ENCODE measurements around the gene CNTNAP2.
"Not testable (repeated sequence)": the region's sequence is repeated elsewhere in the genome, so short reads cannot be mapped to it uniquely, and the experiment has no call there.

CNTNAP2 gene

DNA sequence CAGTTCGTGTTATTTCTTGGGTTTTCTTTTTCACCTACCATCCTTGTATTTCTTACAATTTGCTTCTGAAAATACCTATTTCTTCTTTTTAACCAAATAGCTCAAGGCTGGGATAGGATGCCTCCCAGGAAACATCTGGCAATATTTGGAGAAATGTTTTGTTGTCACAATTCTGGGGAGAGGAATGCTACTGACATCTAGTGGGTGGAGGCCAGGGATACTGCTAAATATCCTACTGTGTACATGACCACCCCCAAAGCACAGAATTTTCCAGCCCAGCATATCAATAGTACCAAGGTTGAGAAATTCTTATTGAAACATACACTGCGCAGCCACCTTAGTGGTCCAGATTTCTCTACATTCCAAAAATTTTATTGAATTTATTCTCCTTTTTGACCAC is 55.5 kb downstream of the CNTNAP2 start:
- no peak for DNase-seq

DNA sequence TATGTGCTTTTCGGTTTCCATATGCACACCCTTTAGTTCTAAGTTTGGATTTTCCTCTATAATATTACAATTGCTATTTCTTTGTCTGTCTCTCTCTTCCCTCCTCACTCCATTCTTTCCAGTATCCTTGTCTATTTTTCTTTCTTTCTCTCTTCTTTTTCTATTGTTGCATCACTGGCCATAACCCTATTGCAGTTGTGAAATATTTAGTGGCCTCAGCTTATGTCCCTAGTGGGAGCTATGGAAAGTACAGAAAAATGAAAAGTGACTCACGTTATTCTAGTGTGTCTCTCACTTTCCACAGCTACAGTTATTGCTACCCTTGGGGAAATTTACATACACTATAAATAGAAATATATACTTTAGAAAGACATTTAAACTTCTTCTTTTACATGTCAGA is 59.1 kb downstream of the CNTNAP2 start:
- no peak for DNase-seq

DNA sequence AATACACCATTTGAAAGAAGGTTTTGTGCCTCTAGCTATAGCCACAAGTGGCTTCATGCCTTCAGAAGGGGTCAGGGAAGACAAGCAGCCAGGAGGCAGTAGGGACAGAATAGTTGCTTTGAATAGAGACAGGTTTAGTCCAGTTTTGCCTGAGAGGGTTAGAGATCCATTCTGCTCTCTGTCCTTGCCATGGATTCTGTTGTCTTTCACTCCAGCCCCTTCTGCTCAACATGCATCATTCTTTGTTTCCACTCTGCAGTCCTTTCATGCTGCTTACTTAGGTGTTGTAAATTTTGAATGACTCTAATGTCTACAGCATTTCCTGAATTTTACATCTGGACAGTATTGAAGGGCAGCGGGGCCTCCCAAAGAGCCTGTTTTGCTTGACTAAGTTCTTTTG is 60.3 kb downstream of the CNTNAP2 start:
- no peak for DNase-seq

DNA sequence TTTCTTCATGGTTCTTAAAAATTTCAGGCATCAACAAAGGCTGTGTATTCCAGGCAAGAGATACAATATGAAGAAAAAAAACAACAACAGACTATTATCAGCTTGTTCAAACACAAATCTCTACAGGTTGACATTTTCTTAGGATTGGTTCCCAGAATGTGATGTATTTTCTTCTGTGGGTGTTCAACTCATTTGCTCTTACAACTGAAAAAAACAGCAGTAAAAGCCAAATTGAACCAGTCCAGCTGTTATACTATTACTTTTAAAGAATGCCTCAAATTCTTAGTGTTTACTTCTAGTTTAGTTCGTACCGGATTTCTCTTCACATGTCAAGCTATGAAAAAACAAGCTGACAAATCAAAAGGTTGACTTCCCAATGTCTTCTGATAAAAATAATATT is 60.7 kb downstream of the CNTNAP2 start:
- no peak for DNase-seq

DNA sequence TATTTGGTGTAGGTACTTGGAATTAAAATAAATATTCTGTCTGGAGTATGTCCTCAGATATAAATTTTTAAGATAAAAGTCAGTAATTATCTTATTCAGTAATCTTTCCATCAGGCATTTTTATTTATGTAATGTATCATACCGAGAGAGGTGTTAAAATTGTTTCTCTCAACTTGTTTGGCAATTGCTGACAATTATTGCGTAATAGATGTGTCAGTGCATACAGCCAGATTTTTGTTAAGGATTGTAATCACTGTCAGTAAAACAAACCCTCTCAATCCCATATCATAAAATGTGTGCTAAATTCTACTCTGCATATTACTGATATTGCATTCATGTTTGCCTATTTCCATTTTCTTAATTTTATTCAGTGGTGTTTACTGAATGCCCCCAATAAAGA is 69.2 kb downstream of the CNTNAP2 start:
- DNase-seq, result no peak

DNA sequence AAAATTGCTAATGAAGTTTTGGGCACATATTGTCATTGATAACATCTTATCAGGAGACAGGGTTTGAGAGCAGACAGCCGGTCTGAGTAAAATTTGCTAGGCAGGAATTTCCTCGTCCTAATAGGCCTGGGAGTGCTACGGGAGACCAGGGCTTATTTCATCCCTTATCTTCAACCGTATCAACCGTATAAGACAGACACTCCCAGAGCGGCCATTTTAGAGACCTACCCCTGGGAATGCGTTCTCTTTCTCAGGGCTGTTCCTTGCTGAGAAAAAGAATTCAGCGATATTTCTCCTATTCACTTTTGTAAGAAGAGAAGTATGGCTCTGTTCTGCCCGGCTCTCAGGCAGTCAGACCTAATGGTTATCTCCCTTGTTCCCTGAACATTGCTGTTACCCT is 74.8 kb downstream of the CNTNAP2 start:
- not testable (repeated sequence) for DNase-seq

DNA sequence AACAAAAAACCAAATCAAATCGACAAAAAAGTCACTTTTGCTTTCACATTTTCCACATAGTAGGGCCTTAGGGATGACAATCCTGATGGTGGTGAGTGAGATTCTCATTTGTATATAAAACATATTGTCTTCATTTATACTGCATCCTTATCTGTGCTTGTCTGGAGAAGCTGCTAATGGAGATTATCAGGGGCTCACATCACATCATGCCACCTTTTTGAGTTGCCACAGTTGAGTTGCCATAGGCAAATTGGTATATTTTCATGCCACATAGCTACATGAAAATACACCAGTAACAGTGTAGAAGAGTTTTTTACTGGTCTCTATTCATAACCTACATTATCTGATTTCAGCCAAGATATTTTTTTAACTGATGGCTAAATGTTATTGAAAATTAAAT is 85.3 kb downstream of the CNTNAP2 start:
- no peak for DNase-seq

DNA sequence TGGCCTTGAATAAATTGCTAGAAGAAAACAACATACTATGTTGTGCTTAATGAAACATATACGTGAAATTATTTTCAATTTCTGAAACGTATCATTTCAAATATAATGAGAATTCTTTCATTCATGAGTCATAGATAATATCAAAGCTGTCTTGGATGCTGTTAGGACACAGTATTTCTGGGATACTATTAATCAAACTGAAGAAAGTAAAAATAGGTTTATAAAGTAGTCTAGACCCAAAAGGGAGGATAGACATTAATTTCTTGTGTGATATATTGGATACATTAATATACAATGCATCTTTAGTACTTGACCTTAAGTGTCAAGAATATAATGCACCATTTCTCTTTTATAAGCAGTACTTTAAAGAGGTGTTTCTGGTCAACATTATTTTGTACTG is 89.7 kb downstream of the CNTNAP2 start:
- DNase-seq, result no peak

DNA sequence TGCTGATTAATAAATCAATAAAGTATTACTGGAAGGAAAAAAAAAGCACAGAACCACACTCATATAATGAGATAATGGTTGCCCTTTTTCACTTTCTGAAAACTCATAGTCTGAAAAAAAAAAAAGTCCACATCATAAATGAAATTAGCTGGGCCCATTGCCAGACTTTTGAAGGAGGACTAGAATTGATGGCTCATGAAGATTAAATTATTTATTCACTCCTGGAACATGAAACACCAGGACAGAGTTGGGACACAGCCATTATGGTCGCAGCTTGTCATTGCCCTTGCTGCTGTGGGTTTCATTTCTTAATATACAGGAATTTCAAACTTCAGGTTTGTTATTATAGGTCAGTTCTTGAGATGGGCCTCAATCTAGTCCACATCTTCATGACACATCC is 91.9 kb downstream of the CNTNAP2 start:
- no peak for DNase-seq

DNA sequence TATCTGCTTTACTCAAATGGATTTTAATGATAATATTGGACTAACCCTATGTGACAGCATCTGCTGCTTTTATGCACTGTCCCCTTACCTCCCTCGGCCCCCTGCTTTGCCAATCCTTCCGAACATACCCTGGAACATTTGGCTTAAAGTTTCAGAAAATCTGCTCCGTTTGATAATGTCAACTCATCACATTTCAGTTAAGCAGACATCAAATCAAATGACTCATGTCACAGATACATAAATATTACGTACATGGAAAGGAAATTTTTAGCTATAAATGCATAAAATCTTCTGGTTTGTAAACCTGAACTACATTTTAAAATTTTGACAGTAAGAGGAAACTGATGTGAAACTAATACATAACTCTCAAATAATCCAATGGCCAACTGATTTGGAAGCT is 98.2 kb downstream of the CNTNAP2 start:
- no peak for DNase-seq

DNA sequence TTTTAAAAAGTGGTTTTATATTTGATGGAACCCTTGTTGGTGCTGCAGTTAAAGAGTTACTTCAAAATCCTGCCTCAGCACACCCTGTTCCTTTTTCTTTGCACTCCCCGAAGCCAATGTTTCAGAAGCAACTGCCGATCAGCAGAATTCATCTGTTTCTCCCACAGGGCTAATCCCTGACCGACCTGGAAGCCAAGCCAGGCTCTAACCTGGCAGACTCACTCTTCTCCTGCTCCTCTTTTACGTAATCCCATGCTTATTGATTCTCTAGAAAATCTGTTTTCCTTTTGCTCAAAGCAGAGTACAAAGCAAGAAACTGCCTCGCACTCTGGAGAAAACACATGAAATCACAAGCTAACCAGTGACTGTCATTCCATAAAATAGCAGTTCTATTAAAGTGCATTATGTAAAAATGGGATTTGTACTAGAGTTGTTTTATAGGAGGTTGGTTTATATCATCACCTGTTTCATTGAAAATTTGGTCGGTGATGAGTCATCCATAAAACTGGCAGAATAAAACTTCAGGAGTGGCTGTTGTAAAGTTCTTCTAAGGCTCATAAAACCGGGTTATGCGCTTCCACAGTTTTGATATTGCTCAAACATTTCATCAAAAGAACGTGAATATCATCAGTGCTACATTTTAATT is 99.9 kb downstream of the CNTNAP2 start:
- DNase-seq, result no peak

DNA sequence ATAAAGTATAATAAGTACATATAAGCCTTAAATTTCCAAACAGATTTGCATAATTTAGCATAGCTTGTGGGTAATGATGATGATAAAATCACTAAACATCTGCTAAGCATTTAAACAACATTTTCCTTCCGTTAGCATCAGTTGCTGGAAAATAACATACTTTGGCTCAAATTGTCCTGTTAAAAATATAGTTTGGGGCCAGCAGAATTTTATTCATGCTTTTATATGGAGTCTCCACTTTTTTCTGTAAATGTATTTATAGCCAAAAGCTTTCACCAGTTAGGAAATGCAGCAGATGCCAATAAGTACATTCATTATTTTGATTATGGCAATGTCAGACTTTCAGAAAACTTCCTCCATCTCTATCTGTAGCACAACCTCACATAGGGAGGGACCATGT is 107.2 kb downstream of the CNTNAP2 start:
- no peak for DNase-seq

DNA sequence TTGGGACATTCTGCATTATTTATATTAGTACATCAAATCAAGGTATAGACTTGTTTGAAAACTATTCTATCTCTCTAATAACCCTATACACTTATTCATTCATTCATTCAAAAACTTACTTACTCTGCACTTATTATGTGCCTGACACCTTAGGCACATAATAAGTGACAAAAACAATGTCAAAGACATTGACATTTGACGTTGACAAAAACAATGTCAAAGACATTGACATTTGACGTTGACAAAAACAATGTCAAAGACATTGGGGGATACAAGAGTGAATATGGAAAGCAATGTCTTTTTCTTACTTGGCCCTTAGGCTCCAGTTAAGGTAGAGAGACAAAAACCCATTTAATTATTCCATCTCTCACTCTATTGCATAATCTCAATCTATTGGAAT is 116.0 kb downstream of the CNTNAP2 start:
- no peak for DNase-seq

DNA sequence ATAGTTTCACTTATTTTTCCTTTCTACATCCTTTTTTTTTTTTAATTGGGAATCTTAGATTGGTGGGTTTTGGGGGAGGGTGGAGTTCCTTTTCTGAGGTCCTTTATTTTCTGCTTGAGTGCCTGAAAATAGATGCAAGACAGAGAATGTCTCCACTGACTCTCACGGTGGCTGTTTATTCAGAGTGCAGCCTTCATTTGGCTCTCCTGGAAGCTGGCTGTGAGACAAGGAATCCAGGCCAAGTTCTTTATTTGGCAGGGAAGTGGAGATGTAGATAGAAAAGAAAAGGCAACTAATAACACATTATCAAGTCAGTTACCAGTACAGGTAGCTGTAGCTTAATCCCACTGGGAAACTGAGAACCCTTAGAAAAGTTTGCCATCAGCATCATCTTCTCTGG is 118.6 kb downstream of the CNTNAP2 start:
- no peak for DNase-seq

DNA sequence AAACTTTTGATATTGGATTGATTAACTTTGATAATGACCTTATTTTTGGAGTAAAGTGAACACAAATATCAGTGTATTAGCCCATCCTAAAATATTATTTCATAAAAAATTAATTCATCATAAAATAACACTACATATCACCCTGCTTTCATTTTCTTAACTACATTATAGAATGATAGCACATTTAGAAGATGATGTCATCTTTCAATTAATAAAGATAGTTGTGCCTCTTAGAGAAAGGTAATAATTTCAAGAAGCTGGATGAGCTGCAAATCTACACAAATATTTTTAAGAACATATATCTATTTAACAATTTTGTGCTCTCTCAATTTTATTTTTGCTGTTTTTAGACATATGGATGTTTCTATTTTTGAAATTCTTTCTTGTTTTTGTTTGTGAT is 126.1 kb downstream of the CNTNAP2 start:
- no peak for DNase-seq

DNA sequence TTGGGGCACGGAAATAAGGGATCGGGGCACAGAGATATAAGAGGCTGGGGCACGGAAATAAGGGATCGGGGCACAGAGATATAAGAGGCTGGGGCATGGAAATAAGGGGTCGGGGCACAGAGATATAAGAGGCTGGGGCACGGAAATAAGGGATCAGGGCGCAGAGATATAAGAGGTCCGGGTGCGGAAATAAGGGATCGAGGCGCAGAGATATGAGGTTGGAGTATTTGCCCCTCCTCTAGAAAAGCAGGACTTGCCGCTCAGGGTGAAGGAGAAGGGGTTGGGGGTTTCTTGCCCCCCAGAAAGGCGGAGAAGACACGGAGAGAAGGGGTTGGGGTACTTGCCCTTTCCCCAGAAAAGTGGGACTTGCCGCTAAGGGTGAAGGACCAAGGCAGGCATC is 131.4 kb downstream of the CNTNAP2 start:
- not testable (repeated sequence) for DNase-seq

DNA sequence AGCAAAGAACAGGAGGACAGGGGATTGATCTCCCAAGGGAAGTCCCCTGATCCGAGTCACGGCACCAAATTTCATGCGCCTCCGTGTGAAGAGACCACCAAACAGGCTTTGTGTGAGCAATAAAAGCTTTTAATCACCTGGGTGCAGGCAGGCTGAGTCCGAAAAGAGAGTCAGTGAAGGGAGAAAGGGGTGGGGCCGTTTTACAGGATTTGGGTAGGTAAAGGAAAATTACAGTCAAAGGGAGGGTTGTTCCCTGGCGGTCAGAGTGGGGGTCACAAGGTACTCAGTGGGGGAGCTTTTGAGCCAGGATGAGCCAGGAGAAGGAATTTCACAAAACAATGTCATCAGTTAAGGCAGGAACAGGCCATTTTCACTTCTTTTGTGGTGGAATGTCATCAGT is 132.1 kb downstream of the CNTNAP2 start:
- not testable (repeated sequence) for DNase-seq

DNA sequence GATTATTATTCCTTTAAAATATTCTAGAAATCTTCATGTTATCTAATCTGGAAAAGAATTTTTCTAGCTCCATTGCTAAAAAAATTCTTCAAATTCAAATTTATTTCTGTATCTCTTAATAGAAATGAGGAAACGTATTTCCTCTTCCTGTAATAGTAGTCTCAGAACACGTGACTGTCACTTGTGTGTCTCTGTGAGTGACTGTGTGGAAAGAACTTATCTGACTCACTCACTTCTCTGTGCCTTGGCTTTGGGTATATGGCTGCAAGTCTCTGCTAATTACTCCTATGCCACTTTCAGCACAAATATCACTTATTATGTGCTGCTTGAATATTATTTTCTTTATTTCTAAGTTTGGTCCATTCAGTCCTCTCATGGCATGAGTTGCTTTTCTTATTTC is 132.7 kb downstream of the CNTNAP2 start:
- DNase-seq, result no peak

DNA sequence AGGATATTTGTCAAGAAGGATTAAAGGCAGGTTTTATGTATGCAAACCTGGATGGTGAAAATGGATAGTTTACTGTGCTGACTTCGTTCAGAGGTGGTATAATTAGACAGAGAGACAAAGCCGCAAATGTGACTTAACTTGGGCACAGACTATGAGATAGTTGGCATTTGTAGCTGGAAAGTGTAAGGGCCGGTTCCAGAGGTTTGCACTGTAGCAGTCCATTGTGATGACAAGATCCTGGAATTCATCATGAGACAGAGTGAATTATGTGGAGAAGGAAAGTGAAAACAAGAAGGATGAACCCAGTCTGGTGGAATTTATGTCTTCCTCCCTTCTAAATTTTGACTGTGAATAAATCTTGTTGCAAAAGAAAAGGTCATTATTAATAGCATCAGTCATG is 139.0 kb downstream of the CNTNAP2 start:
- no peak for DNase-seq

DNA sequence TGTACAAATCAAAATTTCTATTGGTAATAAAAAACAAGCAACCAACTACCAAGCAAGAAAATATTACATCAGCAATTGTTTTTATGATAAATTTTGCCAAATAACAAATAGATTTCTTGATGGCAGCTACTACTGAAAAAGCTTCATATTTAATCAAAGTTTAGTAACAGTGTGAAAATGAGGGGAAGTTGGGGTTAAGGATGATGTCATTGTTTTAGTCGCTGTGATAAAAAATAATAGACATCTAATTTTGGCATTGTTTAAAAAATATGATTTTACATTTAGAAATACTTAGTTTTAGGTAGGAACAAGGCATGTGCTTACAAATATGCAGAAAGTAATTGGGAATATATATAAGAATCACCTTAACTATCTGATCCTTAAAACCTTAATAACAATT is 145.9 kb downstream of the CNTNAP2 start:
- DNase-seq, result no peak

DNA sequence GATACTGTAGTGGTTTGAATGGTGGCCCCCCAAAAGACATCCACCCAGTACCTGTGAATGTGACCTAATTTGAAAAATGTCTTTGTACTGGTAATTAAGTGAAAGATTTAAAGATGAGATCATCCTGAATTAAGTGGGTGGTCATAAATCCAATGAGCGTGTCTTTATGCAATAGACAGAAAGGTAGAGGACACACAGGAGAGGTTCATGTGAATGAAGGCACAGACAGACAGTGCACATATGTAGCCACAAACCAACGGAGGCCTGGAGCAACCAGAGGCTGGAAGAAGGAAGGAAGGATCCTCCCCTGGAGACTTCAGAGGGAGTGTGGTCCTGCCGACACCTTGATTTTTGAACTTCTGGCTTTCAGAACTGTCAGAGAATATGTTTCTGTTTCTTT is 160.3 kb downstream of the CNTNAP2 start:
- no peak for DNase-seq

DNA sequence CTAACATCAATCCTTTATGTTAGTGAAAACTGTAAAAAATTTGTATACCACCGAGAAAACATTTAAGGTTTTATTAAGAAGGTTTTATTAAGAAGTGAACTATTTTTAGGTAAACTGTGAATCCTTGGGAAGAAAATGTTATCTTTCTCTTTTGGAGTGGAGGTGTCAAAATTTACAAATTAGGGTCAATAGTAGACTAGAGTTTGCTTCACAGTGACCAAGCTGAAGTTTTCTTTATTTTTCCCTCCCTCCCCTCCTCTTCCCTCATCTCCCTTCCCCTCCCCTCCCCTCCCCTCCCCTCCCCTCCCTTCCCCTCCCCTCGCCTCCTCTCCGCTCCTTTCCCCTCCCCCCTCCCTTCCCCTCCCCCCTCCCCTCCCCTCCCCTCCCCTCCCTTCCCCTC is 168.8 kb downstream of the CNTNAP2 start:
- no peak for DNase-seq

DNA sequence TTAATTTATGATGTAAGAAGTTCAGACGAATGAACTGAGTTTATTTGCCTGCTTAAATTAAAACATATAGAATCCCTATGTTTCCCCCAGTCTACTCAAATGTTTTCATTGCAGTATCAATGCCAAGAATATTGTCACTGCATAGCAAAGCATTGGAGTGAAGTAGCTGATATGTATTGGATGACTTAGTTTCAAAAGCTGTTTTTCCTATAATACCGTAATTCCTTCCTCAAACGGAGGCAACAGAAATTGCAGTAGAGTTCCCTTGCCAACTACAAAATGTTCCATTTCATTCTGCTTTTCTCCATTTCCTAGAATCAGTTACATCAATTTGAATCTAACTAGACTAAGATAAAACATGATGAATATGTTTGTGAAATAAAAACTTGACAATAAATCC is 174.1 kb downstream of the CNTNAP2 start:
- no peak for DNase-seq

DNA sequence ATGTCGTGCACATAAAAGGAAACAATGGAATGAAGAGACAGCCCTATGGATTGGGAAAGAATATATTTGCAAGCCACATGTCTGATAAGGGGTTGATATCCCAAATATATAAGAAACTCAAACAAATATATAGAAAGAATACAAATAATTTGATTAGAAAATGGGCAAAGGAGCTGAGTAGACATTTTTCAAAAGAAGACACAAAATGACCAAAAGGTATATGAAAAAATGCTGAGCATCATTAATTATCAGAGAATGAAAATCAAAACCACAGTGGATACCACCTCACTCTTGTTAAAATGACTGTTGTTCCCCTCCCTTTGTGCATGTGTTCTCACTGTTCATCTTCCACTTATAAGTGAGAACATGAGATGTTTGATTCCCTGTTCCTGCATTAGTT is 175.3 kb downstream of the CNTNAP2 start:
- DNase-seq, result no peak

DNA sequence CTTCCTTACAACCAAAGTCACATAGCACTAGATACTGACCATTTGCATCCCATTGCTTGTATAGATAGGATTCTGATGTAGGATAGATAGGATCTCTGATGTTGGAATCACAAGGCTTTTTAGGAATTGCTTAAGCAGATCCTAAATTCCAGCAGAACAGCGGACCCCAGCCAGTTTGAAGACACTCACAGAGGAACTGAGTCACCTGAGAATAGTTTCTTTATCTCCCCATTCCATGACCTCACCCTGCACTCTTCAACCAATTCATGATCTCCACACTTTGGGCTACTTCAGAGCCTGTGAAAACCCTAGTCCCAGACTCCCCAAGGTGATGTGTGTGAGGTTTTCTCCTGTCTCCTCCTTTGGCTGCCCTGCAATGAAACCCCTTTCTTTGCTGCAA is 179.4 kb downstream of the CNTNAP2 start:
- no peak for DNase-seq

DNA sequence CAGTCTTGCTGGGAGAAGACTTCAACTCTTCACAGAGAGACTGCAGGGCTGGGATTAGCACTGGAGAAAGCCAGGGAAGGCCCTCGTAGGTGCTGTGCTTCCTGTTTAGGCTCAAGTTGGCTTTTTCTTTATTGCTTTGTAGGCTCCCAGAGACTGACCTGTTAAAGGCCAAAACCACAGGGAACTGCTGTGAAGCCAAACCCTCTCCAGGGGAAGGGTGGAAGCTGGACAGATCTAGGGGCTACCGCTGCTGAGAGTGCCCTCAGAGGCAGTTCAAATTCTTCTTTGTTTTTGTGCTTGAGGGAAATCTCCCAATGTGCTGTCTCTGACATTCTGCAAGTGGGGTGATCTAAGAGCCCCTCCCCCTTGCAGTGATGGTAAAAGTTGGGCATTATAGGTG is 198.4 kb downstream of the CNTNAP2 start:
- no peak for DNase-seq
